H1 (cell line): ENCODE measurements around the gene NR2C2. TPM values are rescaled to one million over a fixed set of nuclear protein-coding genes. Genes with fewer than 3 reads are reported as not detected.

Experiments
- EGR1 ChIP-seq: IDR thresholded peaks from 2 replicates; pipeline ENCODE4 v1.6.1; 2011; ENCODE audit warnings: low read depth, low read length, borderline replicate concordance
- JUND ChIP-seq: IDR thresholded peaks from 2 replicates; pipeline ENCODE4 v1.6.1; 2011; ENCODE audit warnings: mild to moderate bottlenecking, improper control_type of control experiment, low read length
- polyA plus RNA-seq, 7 experiments: library from polyadenylated mRNA; depleted of rRNA in 3 of 7; stranded (reverse) in 5 of 7; unstranded in 2 of 7; fragments of >200 nt in 5 of 7; fragments of 200-250 nt in 2 of 7; gene quantifications; 1 replicate in 5 of 7; 2 replicates in 1 of 7; 4 replicates in 1 of 7; pipeline versions ENCODE4 v1.2.1 to v1.2.3, GENCODE V29; 2011 to 2013; ENCODE audit warnings: missing spikeins in 2 of 7, mixed read lengths in 2 of 7
- total RNA-seq: library from RNA; stranded (reverse); fragmentation: NEBNext Ultra II Directional; extraction: Animal tissue kit (Norgen Biotek cat#: 25700); gene quantifications from 2 replicates; pipeline ENCODE4 v1.2.1, GENCODE V29; 2021

Gene NR2C2
- total and polyA plus RNA-seq, 2 of the 8 experiments (the other 6 are each of a cell fraction or from before 2014, with no cell fraction given) = 16.6 to 44.4 TPM

- TF ChIP-seq EGR1 (no peak), JUND (no peak)
These were observed 9.8 kb downstream of the NR2C2 start (continued) for GRCh38 chr3:14957153-14957552.
